HG02678 (cell line): ENCODE results near the gene LCP2.
"Not testable (repeated sequence)": the region's sequence is repeated elsewhere in the genome, so short reads cannot be mapped to it uniquely, and the experiment has no call there.

ENCODE experiments used
- ATAC-seq: cut with Tn5 transposase; IDR thresholded peaks from one replicate; pipeline ENCODE4 v1.9.1; 2021; ENCODE audit warnings: mild to moderate bottlenecking, moderate library complexity; ENCODE audit not compliant: unreplicated experiment

Gene LCP2

DNA sequence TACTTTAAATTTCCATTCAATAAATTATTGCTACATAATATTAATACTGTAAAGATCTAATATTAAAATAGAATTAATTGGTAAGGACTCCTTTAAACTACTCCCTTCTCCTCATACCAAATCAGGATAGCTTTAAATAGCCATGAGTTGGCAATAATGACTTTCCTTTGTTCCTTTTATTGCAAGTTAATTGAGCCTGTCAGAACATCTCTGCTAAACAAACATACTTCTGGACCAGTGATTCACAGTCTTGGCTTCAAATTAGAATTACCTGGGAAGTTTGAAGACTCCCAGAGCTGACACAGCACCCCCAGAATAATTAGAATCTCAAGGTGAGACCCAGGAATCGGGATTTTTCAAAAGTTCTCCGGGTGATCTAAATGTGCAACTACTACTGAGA lies 46.1 kb downstream of the LCP2 start:
- ATAC-seq: no peak

- ATAC-seq: no peak
These were observed 46.7 kb downstream of the LCP2 start for GRCh38 chr5:170250810-170251317.

GRCh38 chr5:170249355-170249754 lies 48.2 kb downstream of the LCP2 start:
- ATAC-seq: no peak

DNA sequence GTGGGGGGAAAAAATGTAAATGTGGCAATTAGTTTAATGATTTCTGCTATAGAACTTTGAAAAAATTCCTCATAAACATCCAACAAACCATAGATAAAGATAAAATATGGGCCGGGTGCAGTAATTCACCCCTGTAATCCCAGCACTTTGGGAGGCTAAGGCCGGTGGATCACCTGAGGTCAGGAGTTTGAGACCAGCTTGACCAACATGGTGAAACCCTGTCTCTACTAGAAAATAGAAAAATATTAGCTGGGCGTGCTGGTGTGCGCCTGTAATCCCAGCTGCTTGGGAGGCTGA lies 48.7 kb downstream of the LCP2 start:
- not testable (repeated sequence) for ATAC-seq

DNA sequence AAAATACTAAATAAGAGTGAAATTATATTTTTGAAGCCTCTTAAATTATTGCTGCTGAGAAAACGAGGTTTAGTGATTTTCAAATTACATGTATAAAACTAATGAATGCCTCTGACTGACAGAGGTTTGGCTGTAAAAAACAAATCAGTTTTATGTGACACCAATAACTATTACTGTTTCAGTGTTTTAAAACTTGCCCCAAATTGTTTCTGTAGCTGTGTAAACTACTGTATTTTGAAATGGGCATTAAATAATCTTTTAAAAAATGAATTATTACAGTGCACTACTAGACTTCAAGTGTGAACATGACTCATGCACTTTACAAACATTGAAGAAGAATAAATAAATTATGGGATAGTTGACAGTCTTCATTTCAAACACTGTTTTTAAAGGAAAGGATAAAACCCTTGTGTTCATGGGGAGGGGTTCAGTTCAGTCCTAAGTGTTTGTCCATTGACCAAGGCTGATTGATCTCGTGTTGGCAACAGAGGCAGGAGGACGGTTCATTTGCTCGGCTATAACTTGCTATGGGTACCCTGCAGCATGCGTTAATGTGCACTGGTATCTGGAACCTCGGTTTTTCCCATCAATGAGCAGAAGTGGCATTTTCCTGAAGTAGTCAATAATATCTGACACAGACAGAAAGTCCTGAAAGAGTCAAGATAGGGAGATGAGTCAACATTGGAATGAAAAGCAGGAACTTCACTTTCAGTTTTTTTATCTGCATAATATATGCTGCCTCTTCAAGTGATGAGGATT lies 49.2 kb downstream of the LCP2 start:
- no peak for ATAC-seq

- ATAC-seq: no peak
These were observed 50.2 kb downstream of the LCP2 start for GRCh38 chr5:170247363-170247762.

DNA sequence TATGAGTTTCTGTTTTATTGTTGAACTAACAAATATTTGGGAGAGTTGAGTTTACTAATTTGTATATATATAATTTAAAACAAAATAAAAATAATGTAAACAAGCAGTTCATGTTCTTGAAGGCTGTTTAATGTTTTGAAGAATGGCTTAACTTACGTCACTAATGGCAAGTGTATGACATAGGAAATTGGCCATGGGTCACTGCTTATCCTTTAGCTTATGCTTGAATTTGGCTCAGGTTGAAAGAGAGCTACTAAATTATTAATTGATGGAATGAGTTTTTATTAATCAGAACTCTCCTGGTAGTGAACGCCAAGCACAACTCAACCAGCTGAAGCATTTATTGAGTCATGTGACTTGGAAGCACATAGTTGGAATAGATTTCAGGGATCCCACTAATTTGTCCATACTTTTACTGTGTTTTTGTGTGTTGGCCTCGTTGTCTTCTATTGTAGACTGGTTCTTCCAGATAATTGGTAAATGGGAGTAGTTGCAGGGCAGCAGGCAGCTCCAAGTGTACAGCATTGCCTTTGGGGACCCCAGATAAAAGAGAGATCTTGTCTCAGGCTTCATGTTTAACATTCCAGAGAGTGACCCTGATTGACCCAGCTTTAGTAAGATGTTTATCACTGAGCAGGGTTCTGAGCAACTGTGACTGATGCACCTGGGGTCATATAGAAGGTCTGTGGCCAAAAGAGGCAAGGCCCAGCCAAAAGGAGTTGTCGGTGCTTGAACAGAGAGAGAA lies 51.3 kb downstream of the LCP2 start:
- ATAC-seq: no peak

DNA sequence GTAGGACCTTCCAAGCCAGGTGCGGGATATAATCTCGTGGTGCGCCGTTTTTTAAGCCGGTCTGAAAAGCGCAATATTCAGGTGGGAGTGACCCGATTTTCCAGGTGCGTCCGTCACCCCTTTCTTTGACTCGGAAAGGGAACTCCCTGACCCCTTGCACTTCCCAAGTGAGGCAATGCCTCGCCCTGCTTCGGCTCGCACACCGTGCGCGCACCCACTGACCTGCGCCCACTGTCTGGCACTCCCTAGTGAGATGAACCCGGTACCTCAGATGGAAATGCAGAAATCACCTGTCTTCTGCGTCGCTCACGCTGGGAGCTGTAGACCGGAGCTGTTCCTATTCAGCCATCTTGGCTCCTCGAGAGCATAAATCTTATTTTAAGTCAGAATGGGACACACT lies 52.1 kb downstream of the LCP2 start:
- not testable (repeated sequence) for ATAC-seq

DNA sequence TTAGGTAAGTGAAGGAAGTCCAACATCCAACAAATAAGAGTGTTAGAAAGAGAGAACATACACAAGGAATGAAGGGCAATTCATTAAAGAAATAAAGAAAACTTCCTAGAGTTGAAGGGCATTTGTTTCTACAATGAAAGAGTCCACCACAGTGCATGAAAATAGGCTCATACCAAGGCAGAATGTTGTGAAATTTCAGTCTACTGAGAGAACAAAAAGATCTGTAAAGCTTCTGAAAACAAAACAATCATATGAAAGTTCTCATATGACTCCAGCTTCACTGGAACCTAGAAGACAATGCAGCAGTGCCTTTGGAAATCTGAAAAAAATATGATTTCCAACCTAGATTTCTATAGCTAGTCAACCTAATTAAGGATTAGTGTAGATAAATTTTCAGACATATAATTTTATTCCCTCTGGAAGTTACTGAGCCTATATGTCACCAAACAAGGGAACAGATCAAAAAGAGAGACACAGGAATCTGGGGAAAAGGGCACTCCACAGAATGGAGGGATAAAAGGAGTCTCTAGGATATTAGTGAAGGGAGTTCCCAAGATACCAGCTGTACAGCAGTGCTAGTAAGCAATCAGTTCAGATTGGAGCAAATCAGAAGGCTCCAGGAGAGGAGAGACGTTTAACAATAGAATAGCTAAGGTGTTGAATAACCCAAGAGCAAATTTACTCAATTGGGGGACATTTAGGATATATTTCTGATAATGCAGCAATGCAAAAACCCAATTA lies 59.0 kb downstream of the LCP2 start:
- ATAC-seq: no peak

- ATAC-seq: no peak
These were observed 61.4 kb downstream of the LCP2 start for GRCh38 chr5:170235876-170236864.

GRCh38 chr5:170233358-170233892 lies 64.2 kb downstream of the LCP2 start:
- ATAC-seq: no peak

DNA sequence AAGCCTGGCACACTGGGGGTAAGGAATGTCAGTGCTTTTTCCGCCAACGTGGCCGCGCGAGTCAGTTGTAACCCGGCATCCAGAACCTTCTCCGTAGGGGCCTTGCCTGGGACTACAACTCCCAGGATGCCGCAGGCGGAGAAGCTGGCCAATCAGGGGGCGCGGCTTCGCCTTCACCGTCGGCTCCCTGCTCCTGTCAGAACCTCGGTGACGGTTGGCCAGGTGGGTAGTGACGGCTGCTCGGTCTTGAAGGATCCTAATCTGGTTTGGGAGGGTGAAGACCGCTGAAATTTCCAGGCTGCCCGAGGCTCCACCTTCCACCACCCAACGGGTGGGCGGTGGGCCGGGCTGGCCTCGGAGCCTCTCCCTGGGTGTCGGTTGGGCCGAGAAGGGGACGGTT lies 64.8 kb downstream of the LCP2 start, which contains the start of gene C5orf58:
C5orf58 (plus strand) TSS at position 200 of the 400 bp plus-strand sequence. CDS start 1,992 bp downstream, outside the sequence.
- ATAC-seq: no peak

DNA sequence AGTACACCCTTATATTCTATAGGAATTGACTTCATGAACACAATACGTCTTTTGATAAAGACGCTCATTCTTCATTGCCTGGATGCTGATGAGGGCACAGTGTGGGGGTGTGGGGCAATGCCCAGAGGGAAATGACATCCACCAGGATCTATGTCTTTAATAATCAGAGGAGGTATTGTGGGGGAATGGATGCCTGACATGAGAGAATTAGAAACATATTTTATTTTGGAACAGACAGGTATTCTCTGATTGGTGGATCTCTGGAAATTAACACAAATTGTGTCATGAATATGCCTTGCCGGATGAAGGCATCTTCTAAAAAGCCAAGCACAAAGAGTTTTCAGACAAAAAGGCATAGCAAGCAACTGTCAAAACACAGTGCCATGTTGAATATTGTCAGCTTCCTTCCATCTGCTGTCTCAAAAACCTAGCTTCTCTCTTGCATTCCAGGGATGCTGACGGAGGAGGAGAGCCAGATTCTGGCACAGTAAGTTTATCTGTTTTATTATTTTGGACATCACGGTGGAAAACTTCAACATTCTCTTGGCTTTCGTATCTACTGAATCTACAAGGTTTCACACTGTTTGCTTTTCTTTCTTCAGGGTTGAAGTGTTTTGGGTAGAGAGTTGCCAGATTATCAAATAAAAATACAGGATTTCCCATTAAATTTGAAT lies 68.7 kb downstream of the LCP2 start:
- ATAC-seq: no peak

GRCh38 chr5:170226661-170227060 lies 70.9 kb downstream of the LCP2 start:
- no peak for ATAC-seq

- ATAC-seq: no peak
These were observed 71.4 kb downstream of the LCP2 start for GRCh38 chr5:170226129-170226615.

- ATAC-seq: peak; percentile 63
These were observed 72.0 kb downstream of the LCP2 start for GRCh38 chr5:170225326-170226128.

- no peak for ATAC-seq
These were observed 73.7 kb downstream of the LCP2 start for GRCh38 chr5:170223906-170224305.

DNA sequence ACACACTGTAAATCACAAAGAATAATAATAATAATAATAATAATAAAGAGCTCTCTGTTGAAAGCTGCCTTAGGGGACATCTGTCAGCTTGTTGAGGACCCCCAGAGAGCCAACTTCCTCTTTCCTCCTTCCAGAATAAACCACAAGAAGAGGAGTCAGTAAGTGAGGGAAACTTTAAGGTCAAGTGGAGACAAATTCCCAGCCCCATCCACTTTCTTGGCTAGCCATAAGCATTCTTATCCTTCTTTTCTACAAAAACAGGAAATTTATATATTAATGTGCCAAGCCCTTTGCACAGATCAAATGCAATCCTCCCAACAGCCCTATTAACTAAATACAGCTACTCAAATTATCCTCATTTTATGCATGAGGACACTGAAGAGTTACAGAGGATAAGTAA lies 74.2 kb downstream of the LCP2 start:
- no peak for ATAC-seq
